Cardiac fibroblast (primary cell): ENCODE data around the gene CASP3.

Source experiments
- DNase-seq, 2 donors: peaks; one replicate each; pipeline versions ENCODE4 v3.0.0 to v3.0.0-alpha.2; 2010; ENCODE audit warnings: low read depth in 2 of 2
- H3K4me3 ChIP-seq, 2 donors: replicated peaks in 1 of 2; 1 replicate in 1 of 2; 2 replicates in 1 of 2; pipeline ENCODE4 v1.5.1; 2011; ENCODE audit warnings: low read depth in 2 of 2, low read length in 2 of 2, mild to moderate bottlenecking in 2 of 2, moderate library complexity in 1 of 2
- TF ChIP-seq, protein P1 (sequence below): IDR thresholded peaks from one replicate; pipeline ENCODE4 v1.5.1; 2011; ENCODE audit warnings: low read depth, mild to moderate bottlenecking, low read length, inconsistent platforms

CASP3 gene

DNA sequence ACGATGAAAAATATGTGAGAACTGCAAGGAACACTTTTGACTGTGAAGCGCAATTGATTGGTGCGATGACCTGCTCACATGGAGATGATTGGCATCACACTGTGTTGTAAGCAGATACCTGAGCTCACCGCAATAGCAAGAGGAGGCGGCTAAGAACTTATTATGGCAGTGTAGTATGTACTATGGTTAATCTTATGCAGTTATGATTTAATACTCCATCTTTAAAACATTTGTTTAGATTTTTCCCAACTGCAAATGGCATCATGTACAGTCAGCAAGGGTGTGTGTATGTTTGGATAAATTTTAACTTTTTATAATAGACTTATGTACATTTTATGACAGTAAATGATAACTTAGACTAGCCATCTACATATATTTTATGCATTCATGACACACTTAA is 25.8 kb upstream of the CASP3 start:
- TF ChIP-seq, protein P1, sequence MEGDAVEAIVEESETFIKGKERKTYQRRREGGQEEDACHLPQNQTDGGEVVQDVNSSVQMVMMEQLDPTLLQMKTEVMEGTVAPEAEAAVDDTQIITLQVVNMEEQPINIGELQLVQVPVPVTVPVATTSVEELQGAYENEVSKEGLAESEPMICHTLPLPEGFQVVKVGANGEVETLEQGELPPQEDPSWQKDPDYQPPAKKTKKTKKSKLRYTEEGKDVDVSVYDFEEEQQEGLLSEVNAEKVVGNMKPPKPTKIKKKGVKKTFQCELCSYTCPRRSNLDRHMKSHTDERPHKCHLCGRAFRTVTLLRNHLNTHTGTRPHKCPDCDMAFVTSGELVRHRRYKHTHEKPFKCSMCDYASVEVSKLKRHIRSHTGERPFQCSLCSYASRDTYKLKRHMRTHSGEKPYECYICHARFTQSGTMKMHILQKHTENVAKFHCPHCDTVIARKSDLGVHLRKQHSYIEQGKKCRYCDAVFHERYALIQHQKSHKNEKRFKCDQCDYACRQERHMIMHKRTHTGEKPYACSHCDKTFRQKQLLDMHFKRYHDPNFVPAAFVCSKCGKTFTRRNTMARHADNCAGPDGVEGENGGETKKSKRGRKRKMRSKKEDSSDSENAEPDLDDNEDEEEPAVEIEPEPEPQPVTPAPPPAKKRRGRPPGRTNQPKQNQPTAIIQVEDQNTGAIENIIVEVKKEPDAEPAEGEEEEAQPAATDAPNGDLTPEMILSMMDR, result no peak
- H3K4me3 ChIP-seq, result no peak overlapping the region
- DNase-seq, result no peak

DNA sequence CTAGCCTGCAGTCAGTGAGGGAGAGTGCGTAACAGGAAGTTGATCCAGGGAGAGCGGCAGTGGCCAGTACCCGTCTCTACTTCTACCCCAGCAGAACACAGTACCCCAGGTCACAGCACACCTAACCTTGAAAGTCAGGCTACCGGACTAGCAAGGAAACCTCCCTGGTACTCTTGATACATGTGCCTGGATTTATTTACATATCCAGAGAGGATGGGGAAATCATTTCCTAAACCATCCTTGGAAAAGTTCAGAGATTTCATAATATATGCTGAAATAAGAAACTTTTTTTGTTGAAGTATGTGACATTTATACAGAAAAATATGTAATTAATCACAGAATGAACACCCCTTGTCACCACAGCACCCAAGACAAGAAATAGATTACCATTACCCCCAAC is 24.8 kb upstream of the CASP3 start:
- no peak overlapping the region for H3K4me3 ChIP-seq
- TF ChIP-seq, protein P1, result no peak
- DNase-seq, result no peak

DNA sequence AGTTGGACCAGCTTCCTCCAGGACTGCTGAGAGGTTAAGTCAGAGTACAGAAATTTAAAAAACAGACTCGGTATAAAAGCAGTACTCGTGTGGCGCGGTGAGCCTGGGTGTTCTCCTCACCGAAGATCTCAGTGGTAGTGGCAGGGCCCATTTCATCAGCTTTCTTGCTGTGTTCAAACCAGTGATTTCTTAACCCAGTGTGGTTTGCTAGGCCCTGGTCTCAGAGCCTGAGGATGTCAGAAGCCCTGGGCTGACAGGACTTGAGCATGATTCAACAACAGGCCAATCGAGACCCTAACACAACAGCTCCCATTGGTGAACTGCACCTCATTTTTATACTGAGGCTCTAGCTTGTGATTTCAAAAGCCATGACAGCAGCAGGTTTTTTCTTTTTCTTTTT is 23.5 kb upstream of the CASP3 start:
- TF ChIP-seq, protein P1, result no peak
- no peak for DNase-seq
- H3K4me3 ChIP-seq, result no peak overlapping the region

DNA sequence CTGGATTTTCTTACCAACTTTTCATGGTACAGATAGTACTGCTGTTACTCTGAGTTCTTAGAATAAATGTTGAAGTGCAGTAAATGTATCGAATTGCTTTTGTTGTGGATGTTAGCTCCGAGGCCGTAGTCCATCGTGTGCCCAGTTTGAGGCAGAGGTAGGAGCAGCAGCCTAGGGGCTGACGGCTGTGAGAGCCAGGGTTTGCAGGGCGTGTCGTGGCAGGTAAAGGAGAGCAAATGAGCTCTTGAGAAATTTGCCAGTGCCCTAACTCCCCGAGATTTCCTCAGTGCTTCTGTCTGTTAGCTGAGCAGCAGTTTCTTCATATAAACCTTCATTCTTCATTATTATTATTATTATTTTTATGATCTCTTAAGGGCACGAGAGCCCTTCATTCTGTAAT is 21.9 kb upstream of the CASP3 start:
- TF ChIP-seq, protein P1, result no peak
- DNase-seq, result no peak
- no peak overlapping the region for H3K4me3 ChIP-seq

DNA sequence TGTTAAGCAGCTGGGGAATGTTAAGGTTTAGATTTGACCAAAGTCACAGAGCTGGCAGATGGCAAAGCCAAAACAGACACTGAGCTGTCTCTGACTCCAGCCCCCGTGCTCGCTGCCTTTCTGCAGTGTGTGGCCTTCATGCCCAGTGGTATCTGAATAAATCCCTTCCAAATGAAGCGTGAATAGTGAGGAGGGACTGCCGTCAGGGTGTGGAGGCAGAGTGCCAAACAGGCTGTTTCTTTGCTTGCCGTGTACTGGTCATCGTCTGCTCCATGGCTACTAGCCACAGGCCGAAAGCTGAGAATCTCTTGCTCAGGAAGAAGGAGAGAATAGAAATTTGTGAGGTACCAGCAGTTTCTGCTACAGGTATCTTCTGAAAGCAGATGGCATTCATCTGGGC is 20.0 kb upstream of the CASP3 start:
- TF ChIP-seq, protein P1, result no peak
- no peak overlapping the region for H3K4me3 ChIP-seq
- DNase-seq, result no peak

DNA sequence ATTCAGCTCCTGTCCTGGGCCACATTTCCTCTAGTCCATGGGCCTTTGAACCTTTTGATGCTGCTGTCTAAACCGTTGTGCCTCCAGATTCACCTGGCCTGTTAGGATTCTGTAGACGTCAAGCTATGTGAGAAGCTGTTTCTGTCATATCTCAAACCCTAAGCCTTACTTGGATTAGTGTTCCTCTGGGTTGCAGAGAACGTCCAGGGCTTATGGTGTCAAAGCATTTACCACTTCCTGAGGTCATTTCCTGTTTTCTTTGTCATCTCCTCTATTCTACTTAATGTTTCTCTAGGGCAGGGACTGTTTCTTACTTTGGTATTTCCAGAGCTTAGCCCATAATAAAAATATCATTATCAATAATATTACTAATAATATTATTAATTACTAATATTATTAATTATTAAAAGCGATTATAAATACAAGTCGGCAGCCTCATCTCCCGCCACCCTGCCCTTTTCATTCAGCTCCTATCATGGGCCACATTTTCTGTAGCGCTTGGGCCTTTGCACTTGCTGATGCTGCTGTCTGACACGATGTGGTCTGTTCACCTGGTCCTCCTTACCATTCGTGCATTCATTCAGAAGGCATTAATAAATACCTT is 19.4 kb upstream of the CASP3 start:
- DNase-seq, result peak; percentile 23 to 44
- H3K4me3 ChIP-seq, result no peak overlapping the region
- TF ChIP-seq, protein P1, result no peak

DNA sequence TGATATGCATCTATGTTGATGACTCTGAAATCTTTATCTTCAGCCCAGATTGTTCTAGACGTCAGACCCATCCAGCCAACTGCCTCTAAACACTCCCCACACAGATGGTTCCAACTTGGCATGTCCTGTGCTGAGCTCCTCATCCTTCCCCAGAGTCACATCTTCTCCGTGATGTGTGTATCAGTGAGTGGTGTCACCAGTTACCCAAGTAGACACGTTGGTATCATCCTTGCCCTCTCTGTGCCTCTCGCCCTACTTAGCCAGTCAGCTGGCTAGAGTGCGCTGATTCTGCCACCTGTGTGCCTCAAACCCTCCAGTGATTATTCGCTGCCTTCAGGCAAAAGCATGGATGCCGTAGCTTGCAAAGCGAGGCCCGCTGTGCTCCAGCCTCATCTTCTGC is 18.8 kb upstream of the CASP3 start:
- H3K4me3 ChIP-seq, result no peak overlapping the region
- DNase-seq, result no peak
- TF ChIP-seq, protein P1, result no peak
